Hematopoietic multipotent progenitor cell treated with erythropoietin and hydrocortisone succinate and interleukin-3 and kit ligand, for 8 days (in vitro differentiated cells): ENCODE data around the gene MESD.
A peak's percentile ranks its signal among the peaks of the same experiment; 100 is the strongest.

Experiments used
- DNase-seq: peaks from one replicate; pipeline ENCODE4 v3.0.0-alpha.2; 2015

MESD gene

DNA sequence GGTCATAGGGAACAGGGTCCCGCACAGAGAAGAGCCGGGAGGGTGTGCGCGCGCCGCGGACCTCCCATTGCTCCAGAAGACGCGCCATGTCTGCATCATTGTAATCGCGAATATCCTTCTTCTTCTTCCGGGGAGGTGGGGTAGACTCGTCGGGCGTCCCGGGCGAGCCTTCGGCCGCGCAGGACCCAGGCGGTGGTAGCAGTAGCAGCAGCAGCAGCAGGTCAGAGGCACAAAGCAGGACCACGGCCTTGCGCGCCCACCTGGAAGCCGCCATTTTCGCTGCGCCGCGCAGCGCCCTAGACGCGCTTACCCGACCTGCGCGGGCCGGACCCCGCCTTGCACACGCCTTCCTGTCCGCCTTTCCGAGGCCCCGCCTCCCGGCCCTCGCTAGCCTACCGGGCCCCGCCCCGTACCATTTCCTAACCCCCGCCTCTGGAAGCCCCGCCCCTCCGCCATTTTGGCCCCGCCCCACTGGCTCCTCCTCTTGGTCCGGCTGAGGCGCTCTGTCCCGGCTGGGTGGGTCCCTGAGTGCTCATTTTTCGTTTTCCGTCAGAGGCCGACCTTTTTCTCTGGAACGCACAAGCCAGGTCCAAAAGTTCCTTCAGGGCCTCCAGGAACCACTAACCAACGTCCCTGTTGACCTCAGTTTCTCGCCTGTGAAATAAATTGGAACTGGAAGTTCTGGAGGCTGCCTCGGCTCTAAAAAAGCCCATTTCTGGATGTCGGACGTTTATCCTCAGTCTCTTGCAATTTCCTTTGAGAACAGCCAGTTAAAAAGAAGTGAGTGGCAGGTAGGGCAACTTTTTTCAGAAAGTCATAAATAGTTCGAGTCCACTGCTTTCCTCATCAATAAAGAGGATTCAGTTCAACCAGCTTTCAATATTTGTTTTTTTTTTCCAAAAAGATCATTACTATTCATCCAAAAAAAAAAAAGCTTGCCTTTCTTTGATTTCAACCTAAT lies at the start of gene MESD:
TSS of gene MESD (minus strand) at position 302 of the 961 bp plus-strand sequence. CDS start at position 274, 28 bp downstream.
- DNase-seq = peak; percentile 93

DNA sequence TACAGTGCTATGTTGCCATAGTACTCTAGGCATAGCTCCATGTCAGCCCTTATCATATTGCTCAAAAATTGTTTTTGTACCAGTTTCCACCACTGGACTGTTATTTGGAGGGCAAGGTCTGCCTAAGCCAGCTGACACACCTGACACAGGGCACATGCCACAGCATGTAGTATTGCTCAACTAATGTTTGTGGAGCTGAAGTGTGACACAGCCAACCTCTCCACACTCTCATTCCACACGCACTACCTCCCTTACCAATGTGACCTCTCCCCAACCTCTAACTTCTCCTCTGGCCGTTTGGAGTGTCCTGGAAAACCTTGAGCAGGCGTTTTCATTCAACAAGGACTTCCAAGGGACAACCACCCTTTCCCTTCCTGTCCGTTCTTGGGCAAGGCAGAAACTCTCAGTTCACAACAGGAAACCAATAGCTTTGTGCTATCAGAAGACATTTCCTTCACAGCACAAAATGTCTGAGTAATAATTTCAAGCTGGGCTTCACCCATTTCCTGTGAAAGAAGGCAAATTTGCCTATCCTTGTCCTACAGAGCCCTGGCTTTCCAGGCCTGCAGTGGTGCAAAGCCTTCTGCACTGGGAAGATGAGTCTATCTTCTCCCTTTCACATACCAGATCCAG lies 49.5 kb upstream of the MESD start:
- DNase-seq = no peak

DNA sequence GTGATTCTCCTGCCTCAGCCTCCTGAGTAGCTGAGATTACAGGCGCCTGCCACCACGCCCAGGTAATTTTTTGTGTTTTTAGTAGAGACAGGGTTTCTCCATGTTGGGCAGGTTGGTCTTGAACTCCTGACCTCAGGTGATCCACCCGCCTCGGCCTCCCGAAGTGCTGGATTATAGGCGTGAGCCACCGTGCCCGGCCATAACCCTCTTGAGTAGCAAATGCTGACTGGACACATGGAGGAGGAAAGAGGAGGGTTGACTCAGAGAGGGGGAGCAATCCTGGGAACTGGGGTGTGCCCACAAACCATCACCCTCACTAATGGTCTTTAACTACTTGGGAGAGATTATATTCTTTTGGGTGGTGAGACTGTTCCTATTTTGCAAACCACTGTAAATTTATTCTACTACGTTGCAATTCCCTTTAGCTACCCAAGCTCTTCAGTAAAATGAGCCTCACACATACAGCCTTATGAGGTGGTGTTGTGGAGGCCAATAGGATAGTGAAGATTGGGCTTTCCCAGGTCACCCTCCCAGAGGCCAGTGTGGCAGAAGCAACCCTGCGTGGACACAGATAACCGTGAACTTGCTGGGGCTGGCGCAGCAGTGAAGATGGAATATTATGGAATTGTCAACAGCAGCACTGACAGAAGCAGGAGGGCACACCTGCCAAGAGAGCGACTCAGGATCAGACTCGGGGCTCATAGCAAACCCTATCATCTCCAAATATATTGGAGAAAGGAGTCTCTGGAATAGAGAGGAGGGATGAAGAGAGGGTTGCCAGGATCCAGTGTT lies 48.5 kb upstream of the MESD start:
- no peak for DNase-seq

DNA sequence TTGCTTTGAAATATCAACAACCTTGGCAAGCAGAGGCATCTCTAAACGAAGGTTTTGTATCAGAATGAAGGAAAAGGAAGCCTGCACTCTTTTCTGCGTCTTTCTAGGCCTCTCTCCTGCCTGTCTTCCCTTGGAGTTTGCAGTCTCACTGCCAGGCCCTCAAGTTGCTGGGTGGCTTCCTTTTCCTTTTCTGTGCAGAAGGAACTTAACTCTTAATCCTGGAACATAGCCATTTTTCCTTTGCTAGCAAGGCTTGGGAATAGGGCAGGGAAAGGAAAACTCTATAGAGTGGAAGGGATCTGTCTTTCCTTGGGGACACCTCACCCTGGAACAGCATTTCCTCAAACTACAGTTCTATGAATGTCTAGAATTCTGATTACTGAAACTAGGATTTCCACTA lies 43.9 kb upstream of the MESD start:
- DNase-seq = no peak

DNA sequence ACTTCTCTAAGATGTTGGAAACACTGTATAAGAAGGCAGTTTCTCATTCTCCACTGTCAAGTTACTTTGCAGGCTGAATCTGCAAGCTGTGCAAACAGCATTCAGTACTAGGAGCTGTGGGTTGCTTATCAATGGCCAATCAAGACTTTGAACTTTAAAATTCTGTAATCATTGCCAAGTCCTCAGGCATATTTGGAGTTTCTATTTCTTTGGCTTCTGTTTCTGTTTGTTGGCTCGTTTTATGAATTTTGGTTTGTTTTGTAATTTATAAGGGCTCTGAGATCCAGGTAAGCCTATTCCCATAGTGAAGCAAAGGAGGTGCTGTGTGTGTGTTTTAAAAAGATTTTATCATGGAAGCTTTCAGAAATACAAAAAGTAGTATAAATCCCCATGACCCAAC lies 43.2 kb upstream of the MESD start:
- no peak for DNase-seq

DNA sequence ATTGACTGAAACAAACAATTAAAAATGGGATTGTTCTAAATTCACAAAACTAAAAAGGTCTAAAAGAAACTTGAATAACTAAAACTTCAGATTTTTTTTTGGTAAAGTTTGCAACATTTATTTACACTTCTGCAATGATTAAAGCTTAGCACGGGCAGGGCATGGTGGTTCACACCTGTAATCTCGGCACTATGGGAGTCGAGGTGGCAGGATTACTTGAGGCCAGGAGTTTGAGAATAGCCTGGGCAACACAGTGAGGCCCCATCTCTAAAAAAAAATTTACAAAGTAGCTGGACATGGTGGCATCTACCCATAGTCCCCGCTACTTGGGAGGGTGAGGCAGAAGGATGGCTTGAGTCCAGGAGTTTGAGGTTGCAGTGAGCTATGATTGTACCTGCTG lies 42.7 kb upstream of the MESD start:
- no peak for DNase-seq

DNA sequence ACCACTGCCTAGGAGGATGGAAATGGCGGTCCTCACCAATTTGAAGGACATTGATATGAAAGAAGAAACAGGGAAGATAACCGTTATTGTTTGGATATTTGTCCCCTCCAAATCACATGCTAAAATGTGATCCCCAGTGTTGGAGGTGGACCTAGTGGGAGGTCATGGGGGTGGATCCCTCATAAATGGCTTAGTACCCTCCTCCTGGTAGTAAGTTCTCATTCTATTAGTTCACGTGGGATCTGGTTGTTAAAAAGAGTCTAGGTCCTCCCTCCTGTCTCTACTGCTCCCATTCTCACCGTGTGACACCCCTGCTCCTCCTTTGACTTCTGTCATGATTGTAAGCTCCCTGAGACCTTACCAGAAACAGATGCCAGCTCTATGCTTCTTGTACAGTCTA lies 41.6 kb upstream of the MESD start:
- DNase-seq = no peak

DNA sequence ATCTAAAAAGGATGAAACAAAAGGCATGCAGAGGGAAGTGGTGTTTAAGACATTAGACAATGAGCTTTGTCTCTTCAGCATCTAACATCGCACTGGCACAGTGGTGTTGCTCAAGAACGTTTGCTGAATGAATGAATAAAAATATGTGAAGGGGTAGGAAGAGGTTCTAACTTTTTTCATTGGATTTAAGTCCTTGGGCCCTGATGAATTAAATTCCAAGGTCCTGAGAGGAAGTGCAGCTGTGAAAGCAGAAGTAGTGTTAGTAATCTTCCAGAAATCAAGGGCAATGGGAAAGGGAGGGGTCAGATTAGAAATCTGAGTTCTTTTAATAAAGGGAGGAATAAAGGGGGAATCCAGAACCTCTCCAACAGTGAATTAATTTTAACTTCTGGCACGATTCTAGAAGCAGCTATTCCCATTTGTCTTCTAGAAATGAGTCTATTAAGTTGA lies 40.7 kb upstream of the MESD start:
- DNase-seq = no peak

DNA sequence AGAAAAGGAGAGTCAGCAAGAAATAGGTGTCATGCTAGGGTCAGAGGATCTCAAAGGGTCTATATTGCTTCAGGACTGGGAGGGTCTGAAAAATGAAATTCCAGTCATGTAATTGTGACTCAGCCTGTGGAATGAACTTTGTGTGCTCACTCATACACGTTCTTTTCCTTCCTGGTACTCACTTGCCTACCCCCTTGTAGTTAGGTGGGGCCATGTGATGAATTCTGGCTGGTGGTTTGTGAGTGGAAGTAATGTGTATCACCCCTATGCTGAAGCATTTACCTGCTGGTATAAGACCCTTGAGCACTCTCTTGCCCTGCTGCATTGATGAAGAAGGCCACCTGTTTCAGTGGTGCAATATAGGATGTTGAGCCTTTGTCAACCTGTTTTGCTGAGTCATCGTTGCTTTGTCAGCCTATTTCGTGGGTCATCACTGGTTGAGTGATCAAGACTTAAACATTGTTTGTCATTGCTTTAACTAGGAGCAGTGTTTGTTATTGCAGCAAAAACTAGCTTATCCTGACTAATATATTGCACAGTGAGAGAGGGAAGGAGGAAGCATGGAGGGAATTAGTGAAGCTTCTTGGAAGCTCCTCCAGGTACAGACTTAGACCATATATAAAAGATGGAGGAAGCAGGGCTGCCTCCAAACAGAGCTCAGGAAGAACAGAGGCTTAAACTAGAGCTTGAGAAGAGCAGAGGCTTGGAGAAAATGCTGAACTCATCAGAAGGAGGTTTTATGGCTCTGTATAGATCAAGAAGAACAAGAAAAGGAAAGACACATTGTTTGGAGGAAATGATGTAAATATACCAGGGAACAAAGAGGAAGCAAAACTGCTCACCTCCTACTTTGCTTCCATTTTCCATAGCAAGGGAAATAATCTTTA lies 40.0 kb upstream of the MESD start:
- no peak for DNase-seq

DNA sequence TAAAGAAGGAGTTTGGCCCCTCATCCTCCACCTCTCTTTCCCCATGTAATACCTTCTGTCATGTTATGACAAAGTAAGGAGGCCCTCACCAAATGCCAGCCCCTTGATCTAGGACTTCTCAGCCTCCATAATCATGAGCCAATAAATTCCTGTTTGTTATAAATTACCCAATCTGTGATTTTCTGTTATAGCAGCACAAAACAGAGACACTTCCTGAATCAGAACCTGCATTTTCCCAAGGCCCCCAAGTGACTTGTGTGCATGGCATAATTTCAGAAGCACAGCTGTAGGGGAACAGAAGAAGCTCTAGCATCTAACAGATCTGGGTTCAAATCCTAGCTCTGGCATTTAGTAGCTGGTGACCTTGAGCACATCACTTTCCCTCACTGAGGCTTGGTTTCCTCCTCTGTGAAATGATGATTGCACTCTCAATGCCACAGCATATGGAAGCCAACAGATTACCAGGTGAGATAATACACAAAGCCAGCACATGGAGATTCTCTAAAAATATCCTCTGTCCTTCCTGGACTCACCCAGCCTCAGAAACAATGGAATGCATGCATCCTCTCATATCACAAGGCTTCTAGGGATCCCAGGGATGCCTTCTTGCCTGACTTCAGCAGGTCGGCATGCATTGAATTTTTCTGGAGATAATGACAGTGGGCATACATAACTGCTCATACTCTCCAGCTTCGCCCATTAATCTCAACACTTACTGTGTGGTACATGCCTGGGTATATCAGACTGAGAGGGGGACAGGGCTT lies 37.4 kb upstream of the MESD start:
- DNase-seq = no peak

DNA sequence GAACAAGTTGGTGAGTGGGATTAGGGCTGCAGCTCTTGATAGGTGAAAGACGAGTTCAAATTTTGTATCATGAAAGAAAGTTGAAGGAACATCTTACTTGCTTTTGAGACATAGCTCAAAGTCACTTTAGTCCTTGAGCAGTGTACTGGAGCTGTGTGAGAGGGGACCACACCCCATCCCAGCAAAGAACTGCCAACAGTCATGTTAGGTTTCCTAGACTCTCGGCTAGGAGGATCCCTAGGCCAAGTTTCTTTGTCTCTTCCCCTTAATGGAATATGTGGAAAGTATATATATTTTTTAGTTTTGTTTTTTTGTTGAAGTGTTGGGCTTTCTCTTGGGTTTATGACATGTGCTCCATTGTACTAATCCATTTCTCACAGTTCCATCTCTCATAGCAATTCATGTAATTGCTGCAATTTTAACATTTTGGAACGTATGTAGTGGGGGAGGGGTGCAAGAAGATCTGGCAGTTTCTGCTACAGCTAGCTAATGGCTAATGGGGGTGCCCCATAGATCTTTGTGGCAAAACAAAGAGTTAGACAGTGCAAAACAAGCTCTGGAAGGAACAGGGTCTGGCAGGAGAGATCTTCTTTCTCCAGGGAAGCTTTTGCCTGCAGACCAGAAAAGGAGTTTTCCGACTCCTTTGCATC lies 36.2 kb upstream of the MESD start:
- no peak for DNase-seq

DNA sequence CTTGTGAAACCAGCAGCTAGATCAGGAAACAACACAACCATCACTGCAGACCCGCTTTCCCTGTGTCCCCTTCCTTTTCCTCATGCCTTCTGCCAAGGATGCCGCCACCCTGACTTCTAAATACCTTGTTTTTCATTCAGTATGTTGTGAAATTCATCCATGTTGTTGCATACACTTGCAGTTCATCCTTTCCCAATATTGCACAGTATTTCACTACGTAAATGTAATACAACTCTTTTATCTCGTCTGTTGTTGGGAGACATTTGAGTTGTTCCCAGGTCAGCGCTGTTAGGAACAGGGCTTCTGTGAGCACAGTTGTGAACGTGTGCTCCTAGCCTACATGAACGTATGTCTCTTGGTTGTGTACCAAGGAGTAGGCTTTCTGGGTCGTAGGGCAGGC lies 35.3 kb upstream of the MESD start:
- DNase-seq = no peak

DNA sequence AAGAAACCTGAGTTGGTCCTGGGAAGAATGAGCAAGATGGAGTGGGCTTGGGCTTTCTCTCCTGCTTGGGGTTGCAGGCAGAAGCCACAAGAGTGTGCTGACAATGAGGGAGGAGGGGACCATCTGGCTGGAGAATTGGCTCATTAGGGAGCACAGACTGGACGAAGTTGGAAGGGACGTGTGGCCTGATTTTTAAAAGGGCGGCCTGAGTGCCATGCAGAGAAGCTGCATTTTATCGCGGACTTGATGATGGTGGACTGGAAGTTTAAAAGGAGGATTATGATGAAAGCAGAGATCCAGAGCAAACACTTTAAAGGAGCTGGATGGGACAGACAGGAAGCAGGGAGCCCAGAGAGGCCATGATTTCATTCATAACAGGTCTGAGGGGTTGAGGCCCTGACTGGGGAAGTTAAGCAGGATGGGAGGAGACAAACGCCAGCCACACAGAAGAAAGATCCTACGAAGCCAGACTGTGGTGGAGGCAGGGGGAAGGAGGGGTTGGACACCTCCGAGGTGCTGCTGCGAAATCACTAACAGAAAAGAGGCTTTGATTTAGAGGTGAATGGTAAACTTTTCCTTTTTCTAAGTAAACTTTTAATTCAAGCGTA lies 34.8 kb upstream of the MESD start:
- no peak for DNase-seq

DNA sequence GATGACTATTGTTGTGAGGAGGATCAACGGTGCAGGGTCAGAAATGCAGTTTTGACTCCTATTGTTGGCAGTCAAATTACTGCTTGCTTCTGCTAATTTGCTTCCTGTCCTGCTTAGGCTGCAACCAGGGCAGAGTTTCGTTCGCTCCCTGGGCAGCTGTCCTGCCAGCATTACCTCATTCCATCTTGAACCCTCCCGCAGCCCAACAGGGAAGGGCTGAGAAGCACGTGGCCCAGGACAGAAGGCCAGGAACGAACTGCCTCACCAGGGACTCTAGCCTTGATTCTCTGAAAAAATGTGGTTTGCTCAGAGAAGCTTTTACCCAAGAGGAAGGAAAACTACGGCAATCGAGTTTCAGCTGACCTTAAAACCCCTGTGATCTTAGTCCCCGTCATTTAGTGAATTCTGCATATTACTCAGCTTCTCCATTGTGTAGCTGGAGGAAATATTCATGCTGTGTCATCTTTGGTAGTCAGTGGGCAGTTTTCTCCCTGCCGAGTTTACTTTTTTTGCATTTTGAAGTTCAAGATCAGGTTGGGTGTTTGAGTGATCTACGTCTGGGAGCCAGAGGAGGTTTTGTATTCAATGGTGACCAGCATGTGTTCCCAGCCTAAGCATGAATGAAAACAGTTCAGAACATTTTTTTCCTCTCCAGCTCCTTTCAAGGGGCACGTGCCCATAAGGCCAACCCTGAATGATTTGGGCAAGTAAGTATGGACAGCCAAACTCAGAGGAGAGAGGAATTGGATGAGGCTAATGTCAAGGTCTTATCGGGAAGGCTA lies 34.1 kb upstream of the MESD start:
- peak; percentile 9 for DNase-seq

DNA sequence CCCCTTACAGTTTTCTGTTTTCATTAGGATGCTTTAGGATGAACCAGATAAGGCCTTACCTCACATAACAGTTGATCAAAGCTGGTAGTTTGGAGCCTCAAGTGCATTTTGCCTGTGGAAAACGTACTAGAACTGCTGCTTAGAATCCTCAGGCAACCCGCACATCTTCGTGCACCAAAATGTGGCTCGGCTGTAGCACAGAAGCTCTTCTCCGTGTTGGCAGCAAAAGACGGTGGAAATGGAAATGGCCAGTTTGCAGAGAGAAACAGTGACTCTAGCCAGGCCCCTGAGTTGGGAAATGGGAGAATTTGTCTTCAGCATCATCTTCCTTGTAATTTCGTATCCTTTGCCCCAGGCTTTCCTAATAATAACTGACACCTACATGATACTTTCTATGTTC lies 31.7 kb upstream of the MESD start:
- no peak for DNase-seq

DNA sequence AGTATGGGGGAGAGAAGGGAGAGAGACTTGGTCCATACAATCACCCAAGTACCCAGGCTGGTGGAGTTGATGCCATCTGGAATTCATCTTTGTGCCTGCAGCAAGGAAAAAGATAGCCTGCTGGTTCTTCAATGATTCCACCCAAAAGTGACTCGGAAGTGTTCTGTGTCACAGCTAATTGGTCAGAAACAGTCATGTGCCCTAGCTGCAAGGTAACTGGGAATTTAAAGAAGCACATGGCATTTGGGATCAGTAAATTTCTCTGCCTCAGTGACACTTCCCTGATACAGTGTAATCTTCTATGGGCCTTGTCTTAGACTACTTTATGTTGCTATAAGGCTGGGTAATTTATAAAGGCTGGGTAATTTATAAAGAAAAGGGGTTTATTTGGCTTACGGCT lies 28.6 kb upstream of the MESD start:
- no peak for DNase-seq

DNA sequence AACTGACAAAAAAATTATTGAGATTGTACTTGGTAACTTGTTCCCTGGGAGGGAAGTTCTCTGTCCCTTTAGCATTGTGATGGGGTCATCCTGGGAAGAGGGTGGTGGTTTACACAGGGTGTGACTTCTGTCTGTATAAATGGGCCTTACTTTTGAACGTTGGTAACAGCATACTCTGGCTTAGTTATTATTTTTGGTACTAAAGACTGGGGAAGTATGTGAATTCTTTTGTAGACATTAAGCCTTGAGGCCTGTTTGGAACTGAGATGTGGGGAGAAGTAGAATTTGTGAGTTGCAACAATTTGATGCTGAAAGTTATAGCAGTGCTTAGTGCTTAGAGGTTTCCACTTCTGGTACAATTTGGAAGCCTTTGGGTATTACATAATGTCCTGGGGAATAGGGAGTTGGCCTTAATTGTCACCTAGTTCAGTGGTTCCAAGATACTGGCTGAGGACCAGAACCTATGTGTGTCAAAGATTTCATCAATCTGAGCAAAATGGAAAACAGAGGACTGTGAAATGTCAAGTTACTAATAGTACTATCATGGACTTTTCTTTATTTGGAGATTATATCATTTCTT lies 27.0 kb upstream of the MESD start:
- no peak for DNase-seq

DNA sequence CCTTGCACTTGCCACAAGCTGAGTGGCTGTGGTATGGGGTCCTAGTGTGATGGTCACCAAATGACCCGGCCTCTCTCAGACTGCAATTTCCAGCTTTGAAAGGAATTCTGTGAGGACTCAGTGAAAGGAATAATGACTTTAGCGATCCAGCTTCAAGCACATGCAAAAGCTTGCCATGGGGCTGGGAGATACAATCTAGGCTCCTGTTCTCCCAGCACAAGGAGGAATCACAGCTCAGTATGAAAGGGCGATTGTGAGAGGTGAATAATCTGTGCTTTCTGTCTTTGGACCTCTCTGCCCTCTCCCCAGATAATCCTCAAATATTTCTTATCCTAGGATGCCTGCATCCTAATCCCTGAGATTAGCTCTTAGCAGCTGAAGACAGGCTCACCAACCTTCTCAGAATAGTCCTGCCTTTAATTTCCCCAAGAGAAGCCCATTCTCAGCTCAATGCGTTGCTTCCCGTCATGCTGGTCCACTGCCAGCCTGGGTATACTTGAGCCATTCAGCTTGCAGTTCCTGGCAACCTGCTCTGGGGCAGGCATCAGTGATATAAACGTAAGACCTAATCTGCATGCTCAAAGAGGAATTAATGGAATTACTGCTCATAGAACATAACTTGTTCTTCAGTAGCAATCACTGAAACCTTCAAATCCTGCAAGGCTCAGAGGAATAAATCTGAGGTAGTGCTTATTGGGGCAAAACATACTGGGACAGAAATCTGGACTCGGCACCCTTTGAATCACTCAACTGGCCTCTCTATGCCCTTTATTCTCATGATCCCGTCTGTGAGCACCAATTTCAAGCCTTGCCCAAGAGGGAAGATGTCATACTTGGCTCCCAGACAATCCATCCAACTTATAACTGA lies 26.2 kb upstream of the MESD start:
- no peak for DNase-seq
